HEK293 (cell line): ENCODE results near the gene FUNDC1.

Experiments
- CTCF ChIA-PET: fragments of 350-600 bp; formaldehyde crosslinking; extraction: SDS; loops from one replicate; lab custom pipeline; 2021; ENCODE audit warnings: antibody characterized with exemption; lab: Yijun Ruan, JAX
- POLR2A ChIA-PET: fragments of 300-600 bp; formaldehyde crosslinking; extraction: SDS; loops from one replicate; lab custom pipeline; 2020; ENCODE audit warnings: antibody characterized with exemption, inconsistent platforms; lab: Yijun Ruan, JAX
- H3K27ac ChIP-seq: fragments of 200-500 bp; sonication (Bioruptor generic); 2 replicates; pipeline ENCODE4 v1.5.1; 2014; ENCODE audit warnings: low read depth, low read length, control low read depth, inconsistent platforms; ENCODE audit errors: extremely low read depth
- H3K36me3 ChIP-seq, 2 experiments: fragments of 200-500 bp in 1 of 2; sonication (Bioruptor generic) in 1 of 2; 1 replicate in 1 of 2; 2 replicates in 1 of 2; pipeline ENCODE4 v1.5.1; 2014 to 2017; ENCODE audit warnings: inconsistent platforms in 2 of 2, low read length in 2 of 2; ENCODE audit not compliant: control insufficient read depth in 2 of 2, insufficient read depth in 1 of 2
- H3K4me1 ChIP-seq: fragments of 200-500 bp; sonication (Bioruptor generic); 2 replicates; pipeline ENCODE4 v1.5.1; 2014; ENCODE audit warnings: mild to moderate bottlenecking, low read length, inconsistent platforms; ENCODE audit not compliant: control insufficient read depth, insufficient read depth
- H3K4me3 ChIP-seq: 2 replicates; pipeline ENCODE4 v1.5.1; 2011; ENCODE audit warnings: low read depth, mild to moderate bottlenecking, control low read depth, low read length, moderate library complexity
- H3K9me3 ChIP-seq: fragments of 200-500 bp; sonication (Bioruptor generic); 2 replicates; pipeline ENCODE4 v1.5.1; 2014; ENCODE audit warnings: low read depth, low read length, inconsistent platforms; ENCODE audit not compliant: control insufficient read depth, insufficient read depth
- ZBTB1 ChIP-seq: fragments of 450-650 bp; formaldehyde crosslinking; IDR thresholded peaks from 2 replicates; pipeline ENCODE4 v1.5.1; 2016; ENCODE audit warnings: missing biosample characterization, missing genetic modification characterization
- ZBTB21 ChIP-seq: fragments of 450-650 bp; formaldehyde crosslinking; IDR thresholded peaks from 2 replicates; pipeline ENCODE4 v1.5.1; 2017; ENCODE audit warnings: missing biosample characterization, missing genetic modification characterization
- ZFP69B ChIP-seq: fragments of 450-650 bp; formaldehyde crosslinking; IDR thresholded peaks from 2 replicates; pipeline ENCODE4 v1.5.1; 2016; ENCODE audit warnings: missing biosample characterization, missing genetic modification characterization
- ZNF114 ChIP-seq: fragments of 450-650 bp; formaldehyde crosslinking; IDR thresholded peaks from 2 replicates; pipeline ENCODE4 v1.5.0; 2017; ENCODE audit warnings: missing biosample characterization, missing genetic modification characterization
- ZNF146 ChIP-seq: fragments of 450-650 bp; formaldehyde crosslinking; IDR thresholded peaks from 2 replicates; pipeline ENCODE4 v1.5.1; 2016; ENCODE audit warnings: missing biosample characterization, missing genetic modification characterization
- ZNF221 ChIP-seq: fragments of 450-650 bp; formaldehyde crosslinking; IDR thresholded peaks from 2 replicates; pipeline ENCODE4 v1.5.1; 2017; ENCODE audit warnings: missing biosample characterization, missing genetic modification characterization, borderline replicate concordance
- ZNF266 ChIP-seq: fragments of 450-650 bp; formaldehyde crosslinking; IDR thresholded peaks from 2 replicates; pipeline ENCODE4 v1.5.1; 2016; ENCODE audit warnings: missing biosample characterization, missing genetic modification characterization, low read depth
- ZNF292 ChIP-seq: fragments of 450-650 bp; formaldehyde crosslinking; IDR thresholded peaks from 2 replicates; pipeline ENCODE4 v1.5.1; 2016; ENCODE audit warnings: low read depth, missing biosample characterization, missing genetic modification characterization, borderline replicate concordance
- ZNF311 ChIP-seq: fragments of 450-650 bp; formaldehyde crosslinking; IDR thresholded peaks from 2 replicates; pipeline ENCODE4 v1.5.1; 2017; ENCODE audit warnings: missing biosample characterization, missing genetic modification characterization, borderline replicate concordance
- ZNF341 ChIP-seq: fragments of 450-650 bp; formaldehyde crosslinking; IDR thresholded peaks from 2 replicates; pipeline ENCODE4; 2016; ENCODE audit warnings: low read depth, missing biosample characterization, missing genetic modification characterization
- ZNF433 ChIP-seq: fragments of 450-650 bp; formaldehyde crosslinking; IDR thresholded peaks from 2 replicates; pipeline ENCODE4 v1.5.1; 2016; ENCODE audit warnings: missing biosample characterization, missing genetic modification characterization, low read depth
- ZNF530 ChIP-seq: fragments of 450-650 bp; formaldehyde crosslinking; IDR thresholded peaks from 2 replicates; pipeline ENCODE4 v1.5.1; 2016; ENCODE audit warnings: low read depth, missing biosample characterization, missing genetic modification characterization
- ZNF560 ChIP-seq: fragments of 450-650 bp; formaldehyde crosslinking; IDR thresholded peaks from 2 replicates; pipeline ENCODE4 v1.5.1; 2017; ENCODE audit warnings: missing biosample characterization, missing genetic modification characterization, borderline replicate concordance
- ZNF585B ChIP-seq: fragments of 450-650 bp; formaldehyde crosslinking; IDR thresholded peaks from 2 replicates; pipeline ENCODE4 v1.5.1; 2016; ENCODE audit warnings: missing biosample characterization, missing genetic modification characterization
- TF ChIP-seq, protein P1 (sequence below): fragments of 450-650 bp; formaldehyde crosslinking; IDR thresholded peaks from 2 replicates; pipeline ENCODE4 v1.5.1; 2016; ENCODE audit warnings: missing biosample characterization, missing genetic modification characterization
- TF ChIP-seq, protein P2 (sequence below): fragments of 450-650 bp; formaldehyde crosslinking; IDR thresholded peaks from 2 replicates; pipeline ENCODE4 v1.5.1; 2016; ENCODE audit warnings: missing biosample characterization, missing genetic modification characterization
- TF ChIP-seq, protein P3 (sequence below): fragments of 450-650 bp; formaldehyde crosslinking; IDR thresholded peaks from 2 replicates; pipeline ENCODE4 v1.5.1; 2016; ENCODE audit warnings: missing biosample characterization, missing genetic modification characterization
- TF ChIP-seq, protein P4 (sequence below): fragments of 450-650 bp; formaldehyde crosslinking; IDR thresholded peaks from 2 replicates; pipeline ENCODE4 v1.5.1; 2016; ENCODE audit warnings: missing biosample characterization, missing genetic modification characterization, low read depth
- TF ChIP-seq, protein P5 (sequence below): fragments of 450-650 bp; formaldehyde crosslinking; IDR thresholded peaks from 2 replicates; pipeline ENCODE4 v1.5.1; 2016; ENCODE audit warnings: missing biosample characterization, missing genetic modification characterization
- TF ChIP-seq, protein P6 (sequence below): fragments of 450-650 bp; formaldehyde crosslinking; IDR thresholded peaks from 2 replicates; pipeline ENCODE4 v1.5.1; 2016; ENCODE audit warnings: missing biosample characterization, missing genetic modification characterization, borderline replicate concordance

The FUNDC1 gene

DNA sequence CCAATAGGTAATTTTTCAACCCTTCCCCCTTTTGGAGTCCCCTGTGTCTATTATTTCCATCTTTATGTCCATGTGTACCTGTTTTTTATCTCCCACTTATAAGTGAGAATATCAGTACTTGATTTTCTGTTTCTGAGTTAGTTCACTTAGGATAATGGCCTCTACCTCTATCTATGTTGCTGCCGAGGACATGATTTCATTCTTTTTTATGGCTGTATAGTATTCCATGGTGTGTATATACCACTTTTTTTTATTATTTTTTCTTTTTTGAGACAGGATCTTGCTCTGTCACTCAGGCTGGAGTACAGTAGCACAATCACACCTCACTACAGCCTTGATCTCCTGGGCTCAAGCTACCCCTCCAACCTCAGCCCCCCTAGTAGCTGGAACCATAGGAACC lies 47.6 kb downstream of the FUNDC1 start:
- Histone ChIP-seq H3K9me3 (no peaks in the 10 kb centered on the region), H3K36me3 (no peaks in the 10 kb centered on the region), H3K4me3 (no peak overlapping the region), H3K27ac (no peak overlapping the region), H3K4me1 (no peaks in the 10 kb centered on the region)
- ChIA-PET POLR2A (interaction anchor here (0.6 to 0.7 kb wide), 2 partner anchors 76 to 140 kb away, joined by 3 read pairs; no protein-coding TSS in a partner anchor), CTCF (interaction anchor here (0.6 kb wide), 1 partner anchor 15 kb away, joined by 3 read pairs; no protein-coding TSS in a partner anchor)
- TF ChIP-seq ZNF146, result peak; percentile 75; the same call in 1 of the 2 replicates
- no peak for TF ChIP-seq ZNF311
- no peak for TF ChIP-seq ZNF114
- TF ChIP-seq, protein P1, sequence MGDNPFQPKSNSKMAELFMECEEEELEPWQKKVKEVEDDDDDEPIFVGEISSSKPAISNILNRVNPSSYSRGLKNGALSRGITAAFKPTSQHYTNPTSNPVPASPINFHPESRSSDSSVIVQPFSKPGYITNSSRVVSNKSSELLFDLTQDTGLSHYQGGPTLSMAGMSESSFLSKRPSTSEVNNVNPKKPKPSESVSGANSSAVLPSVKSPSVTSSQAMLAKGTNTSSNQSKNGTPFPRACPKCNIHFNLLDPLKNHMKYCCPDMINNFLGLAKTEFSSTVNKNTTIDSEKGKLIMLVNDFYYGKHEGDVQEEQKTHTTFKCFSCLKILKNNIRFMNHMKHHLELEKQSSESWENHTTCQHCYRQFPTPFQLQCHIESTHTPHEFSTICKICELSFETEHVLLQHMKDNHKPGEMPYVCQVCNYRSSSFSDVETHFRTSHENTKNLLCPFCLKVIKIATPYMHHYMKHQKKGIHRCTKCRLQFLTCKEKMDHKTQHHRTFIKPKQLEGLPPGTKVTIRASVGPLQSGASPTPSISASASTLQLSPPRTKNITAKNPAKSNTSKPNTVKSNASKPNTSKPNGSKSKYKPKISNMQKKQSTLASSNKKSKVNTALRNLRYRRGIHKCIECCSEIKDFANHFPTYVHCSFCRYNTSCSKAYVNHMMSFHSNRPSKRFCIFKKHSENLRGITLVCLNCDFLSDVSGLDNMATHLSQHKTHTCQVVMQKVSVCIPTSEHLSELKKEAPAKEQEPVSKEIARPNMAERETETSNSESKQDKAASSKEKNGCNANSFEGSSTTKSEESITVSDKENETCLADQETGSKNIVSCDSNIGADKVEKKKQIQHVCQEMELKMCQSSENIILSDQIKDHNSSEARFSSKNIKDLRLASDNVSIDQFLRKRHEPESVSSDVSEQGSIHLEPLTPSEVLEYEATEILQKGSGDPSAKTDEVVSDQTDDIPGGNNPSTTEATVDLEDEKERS (tag by site-specific recombination), result no peak
- TF ChIP-seq, protein P2, sequence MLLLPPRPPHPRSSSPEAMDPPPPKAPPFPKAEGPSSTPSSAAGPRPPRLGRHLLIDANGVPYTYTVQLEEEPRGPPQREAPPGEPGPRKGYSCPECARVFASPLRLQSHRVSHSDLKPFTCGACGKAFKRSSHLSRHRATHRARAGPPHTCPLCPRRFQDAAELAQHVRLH, result peak; percentile 25; the same call in 1 of the 2 replicates

DNA sequence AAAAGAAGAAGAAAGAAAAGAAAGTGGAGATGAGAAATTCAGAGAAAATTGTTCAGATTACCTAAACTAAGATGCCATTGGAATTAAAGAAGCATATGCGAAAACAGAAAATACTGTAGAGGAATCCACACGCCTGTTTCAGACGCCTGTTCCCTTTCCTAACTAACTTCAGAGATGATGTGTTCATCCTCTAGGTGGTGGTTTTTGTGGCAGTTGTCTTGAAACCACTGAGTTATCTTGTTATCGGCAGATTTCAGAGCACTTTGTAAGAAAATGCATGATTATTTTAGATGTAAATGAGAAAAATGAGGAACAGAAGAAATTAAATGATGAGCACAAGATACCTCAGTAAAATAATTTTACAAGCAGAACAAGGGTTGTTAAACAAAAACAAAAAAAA lies 48.3 kb downstream of the FUNDC1 start:
- CTCF ChIA-PET, result no interaction called here
- Histone ChIP-seq H3K4me1 (no peaks in the 10 kb centered on the region), H3K4me3 (no peak overlapping the region), H3K36me3 (no peaks in the 10 kb centered on the region), H3K9me3 (no peaks in the 10 kb centered on the region), H3K27ac (no peak overlapping the region)
- POLR2A ChIA-PET, result no interaction called here
- no peak for TF ChIP-seq ZNF585B
- no peak for TF ChIP-seq ZNF292
- TF ChIP-seq ZNF530 (tag by site-specific recombination), result no peak
- TF ChIP-seq ZNF266 (tag by site-specific recombination), result no peak
- TF ChIP-seq ZNF341 (tag by site-specific recombination), result no peak
- TF ChIP-seq ZNF433 (tag by site-specific recombination), result no peak
- TF ChIP-seq, protein P3, sequence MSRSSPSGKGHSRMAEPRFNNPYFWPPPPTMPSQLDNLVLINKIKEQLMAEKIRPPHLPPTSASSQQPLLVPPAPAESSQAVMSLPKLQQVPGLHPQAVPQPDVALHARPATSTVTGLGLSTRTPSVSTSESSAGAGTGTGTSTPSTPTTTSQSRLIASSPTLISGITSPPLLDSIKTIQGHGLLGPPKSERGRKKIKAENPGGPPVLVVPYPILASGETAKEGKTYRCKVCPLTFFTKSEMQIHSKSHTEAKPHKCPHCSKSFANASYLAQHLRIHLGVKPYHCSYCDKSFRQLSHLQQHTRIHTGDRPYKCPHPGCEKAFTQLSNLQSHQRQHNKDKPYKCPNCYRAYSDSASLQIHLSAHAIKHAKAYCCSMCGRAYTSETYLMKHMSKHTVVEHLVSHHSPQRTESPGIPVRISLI (tag by site-specific recombination), result no peak
- TF ChIP-seq, protein P2, result no peak
- TF ChIP-seq ZFP69B (tag by site-specific recombination), result no peak
- no peak for TF ChIP-seq ZNF221 (tag by site-specific recombination)
- TF ChIP-seq, protein P4, sequence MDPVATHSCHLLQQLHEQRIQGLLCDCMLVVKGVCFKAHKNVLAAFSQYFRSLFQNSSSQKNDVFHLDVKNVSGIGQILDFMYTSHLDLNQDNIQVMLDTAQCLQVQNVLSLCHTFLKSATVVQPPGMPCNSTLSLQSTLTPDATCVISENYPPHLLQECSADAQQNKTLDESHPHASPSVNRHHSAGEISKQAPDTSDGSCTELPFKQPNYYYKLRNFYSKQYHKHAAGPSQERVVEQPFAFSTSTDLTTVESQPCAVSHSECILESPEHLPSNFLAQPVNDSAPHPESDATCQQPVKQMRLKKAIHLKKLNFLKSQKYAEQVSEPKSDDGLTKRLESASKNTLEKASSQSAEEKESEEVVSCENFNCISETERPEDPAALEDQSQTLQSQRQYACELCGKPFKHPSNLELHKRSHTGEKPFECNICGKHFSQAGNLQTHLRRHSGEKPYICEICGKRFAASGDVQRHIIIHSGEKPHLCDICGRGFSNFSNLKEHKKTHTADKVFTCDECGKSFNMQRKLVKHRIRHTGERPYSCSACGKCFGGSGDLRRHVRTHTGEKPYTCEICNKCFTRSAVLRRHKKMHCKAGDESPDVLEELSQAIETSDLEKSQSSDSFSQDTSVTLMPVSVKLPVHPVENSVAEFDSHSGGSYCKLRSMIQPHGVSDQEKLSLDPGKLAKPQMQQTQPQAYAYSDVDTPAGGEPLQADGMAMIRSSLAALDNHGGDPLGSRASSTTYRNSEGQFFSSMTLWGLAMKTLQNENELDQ (tag by site-specific recombination), result no peak
- TF ChIP-seq, protein P5, sequence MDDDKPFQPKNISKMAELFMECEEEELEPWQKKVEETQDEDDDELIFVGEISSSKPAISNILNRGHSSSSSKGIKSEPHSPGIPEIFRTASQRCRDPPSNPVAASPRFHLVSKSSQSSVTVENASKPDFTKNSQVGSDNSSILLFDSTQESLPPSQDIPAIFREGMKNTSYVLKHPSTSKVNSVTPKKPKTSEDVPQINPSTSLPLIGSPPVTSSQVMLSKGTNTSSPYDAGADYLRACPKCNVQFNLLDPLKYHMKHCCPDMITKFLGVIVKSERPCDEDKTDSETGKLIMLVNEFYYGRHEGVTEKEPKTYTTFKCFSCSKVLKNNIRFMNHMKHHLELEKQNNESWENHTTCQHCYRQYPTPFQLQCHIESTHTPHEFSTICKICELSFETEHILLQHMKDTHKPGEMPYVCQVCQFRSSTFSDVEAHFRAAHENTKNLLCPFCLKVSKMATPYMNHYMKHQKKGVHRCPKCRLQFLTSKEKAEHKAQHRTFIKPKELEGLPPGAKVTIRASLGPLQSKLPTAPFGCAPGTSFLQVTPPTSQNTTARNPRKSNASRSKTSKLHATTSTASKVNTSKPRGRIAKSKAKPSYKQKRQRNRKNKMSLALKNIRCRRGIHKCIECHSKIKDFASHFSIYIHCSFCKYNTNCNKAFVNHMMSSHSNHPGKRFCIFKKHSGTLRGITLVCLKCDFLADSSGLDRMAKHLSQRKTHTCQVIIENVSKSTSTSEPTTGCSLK, result no peak
- TF ChIP-seq, protein P6, sequence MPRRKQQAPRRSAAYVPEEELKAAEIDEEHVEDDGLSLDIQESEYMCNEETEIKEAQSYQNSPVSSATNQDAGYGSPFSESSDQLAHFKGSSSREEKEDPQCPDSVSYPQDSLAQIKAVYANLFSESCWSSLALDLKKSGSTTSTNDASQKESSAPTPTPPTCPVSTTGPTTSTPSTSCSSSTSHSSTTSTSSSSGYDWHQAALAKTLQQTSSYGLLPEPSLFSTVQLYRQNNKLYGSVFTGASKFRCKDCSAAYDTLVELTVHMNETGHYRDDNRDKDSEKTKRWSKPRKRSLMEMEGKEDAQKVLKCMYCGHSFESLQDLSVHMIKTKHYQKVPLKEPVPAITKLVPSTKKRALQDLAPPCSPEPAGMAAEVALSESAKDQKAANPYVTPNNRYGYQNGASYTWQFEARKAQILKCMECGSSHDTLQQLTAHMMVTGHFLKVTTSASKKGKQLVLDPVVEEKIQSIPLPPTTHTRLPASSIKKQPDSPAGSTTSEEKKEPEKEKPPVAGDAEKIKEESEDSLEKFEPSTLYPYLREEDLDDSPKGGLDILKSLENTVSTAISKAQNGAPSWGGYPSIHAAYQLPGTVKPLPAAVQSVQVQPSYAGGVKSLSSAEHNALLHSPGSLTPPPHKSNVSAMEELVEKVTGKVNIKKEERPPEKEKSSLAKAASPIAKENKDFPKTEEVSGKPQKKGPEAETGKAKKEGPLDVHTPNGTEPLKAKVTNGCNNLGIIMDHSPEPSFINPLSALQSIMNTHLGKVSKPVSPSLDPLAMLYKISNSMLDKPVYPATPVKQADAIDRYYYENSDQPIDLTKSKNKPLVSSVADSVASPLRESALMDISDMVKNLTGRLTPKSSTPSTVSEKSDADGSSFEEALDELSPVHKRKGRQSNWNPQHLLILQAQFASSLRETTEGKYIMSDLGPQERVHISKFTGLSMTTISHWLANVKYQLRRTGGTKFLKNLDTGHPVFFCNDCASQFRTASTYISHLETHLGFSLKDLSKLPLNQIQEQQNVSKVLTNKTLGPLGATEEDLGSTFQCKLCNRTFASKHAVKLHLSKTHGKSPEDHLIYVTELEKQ (tag by site-specific recombination), result no peak
- no peak for TF ChIP-seq ZNF311
- TF ChIP-seq ZNF560 (tag by site-specific recombination), result no peak
- TF ChIP-seq ZBTB1 (tag by site-specific recombination), result no peak
- TF ChIP-seq ZBTB21 (tag by site-specific recombination), result no peak
